Left renal cortex interstitium (tissue), 4 donors: ENCODE data around the gene MCUB. TPM values are rescaled to one million over a fixed set of nuclear protein-coding genes. Genes with fewer than 3 reads are reported as not detected.

Experiments used
- DNase-seq, 4 donors: peaks; one replicate each; pipeline ENCODE4 v3.0.0-alpha.2; 2013; ENCODE audit warnings: low read depth in 4 of 4, low spot score in 2 of 4, missing footprints in 1 of 4
- polyA plus RNA-seq, 4 donors: library from polyadenylated mRNA; unstranded; fragments of 120-200 nt; gene quantifications; one replicate each; pipeline ENCODE4 v1.2.1, GENCODE V29; 2013; ENCODE audit not compliant: insufficient read length in 4 of 4

The MCUB gene
- polyA plus RNA-seq, 4 donors, result 8.9 to 10.3 (median 9.6) TPM

DNA sequence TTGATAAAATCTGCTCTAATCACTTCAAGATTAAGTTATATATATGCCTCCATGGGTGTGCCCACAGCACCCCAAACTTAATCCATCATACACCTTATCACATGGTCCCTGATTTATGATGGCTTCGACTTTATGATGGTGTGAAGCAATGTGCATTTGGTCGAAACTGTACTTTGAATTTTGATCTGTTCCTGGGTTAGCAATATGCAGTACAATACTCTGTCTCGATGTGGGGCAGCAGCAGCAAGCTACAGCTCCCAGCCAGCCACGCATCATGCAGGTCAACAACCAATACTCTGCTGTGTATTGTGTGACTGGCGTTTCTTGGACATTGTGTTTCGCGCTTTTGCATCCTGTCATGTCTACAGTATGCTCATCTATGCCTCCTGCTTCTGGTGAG is 62.6 kb downstream of the MCUB start:
- DNase-seq, result no peak

DNA sequence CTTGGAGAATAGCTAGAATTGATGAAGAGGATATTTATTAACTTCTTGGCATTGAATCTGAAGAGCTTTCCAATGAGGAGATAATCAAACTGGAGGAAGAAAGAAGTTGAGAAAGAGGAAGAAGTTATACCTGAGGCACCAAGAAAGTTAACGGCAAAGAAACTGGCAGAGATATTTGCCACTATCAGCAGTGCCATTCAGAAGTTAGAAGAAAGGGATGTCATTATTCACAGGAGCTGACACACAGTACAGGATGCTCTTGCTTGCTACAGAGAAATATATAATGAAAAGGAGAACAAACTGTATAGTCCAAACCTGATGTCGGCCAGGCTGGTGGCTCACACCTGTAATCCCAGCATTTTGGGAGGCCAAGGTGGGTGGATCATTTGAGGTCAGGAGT is 64.5 kb downstream of the MCUB start:
- DNase-seq, result no peak

DNA sequence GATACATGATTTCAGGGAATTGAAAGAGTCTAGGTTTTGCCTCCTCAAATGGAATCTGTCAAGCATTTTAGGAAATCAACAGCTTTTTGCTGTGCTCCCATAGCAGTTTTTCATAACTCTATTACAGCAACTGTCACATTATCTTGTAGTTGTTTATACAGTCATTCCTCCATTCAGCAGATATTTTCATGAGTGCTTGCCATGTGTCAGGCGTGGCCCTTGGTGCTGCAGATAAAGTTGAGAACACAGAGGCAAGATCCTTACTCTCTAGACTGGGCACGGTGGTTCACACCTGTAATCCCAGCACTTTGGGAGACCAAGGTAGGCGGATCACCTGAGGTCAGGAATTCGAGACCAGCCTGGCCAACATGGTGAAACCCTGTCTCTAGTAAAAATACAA is 67.3 kb downstream of the MCUB start:
- no peak for DNase-seq

- no peak for DNase-seq
These were observed 69.7 kb downstream of the MCUB start for GRCh38 chr4:109629775-109630174.

DNA sequence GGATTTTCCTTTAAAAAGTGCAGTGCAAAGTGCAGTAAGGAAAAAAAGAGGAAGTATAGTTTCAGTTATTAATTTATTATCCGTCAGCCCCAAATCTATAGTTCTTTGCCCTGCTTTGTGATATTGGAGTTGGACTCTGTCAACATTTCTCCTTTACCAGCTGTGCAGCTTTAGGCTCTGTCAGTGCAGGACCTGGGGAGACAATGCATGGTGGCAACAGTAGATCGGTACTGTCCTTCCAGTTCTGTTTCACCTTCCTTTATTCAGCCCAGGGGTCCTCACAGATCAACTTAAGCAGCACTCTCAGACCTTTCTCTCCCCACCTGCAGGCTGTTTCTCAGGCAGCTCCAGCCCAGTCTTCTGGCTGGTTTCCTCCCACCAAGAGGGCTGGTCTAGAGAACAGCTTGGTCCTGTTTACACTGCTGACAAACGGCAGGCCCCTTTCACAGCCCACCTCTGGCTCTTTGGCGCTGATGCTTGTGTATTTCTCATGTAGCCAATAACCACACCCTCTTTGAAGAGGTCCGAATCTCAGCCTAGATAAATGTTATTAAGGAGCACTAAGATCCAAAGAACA is 71.6 kb downstream of the MCUB start:
- peak in 1 of 4 donors; percentile 4 for DNase-seq

- no peak for DNase-seq
These were observed 80.6 kb downstream of the MCUB start for GRCh38 chr4:109640644-109641043.

DNA sequence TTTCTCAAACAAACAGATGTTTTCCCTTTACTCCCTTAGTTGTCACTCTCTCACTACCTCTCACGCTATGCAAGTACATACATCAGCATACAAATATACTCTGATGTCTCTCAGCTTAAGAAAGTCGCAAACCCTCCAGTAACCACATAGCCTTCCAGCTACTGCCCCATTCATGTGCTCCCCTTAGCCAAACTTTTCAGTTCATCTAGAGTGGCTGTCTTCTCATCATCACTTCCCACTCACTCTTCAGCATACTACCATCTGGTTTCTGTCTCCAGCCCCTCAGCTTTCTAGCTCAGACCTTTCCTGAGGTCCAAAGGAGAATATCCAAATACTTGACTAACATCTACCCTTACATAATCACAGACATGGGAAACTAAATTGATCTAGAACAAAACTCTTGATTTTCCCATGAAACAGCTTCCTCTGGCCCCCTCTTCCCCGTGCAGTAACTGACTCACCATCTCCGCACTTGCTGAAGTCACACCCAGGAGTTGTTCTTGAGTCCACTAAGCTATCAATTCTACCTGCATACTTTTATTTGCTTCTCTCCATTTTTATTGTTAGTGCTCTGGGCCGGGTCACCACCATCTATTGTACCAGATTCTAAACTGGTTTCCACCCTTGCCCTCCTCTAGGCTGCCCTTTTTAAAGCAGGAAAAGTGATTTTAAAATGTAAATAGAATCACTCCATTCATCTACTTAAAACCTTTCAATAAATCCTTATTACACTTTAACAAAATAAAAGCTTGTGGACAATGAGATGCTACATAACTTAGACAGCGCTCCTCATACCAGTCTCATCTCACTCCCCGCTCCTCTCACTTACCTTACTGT is 86.0 kb downstream of the MCUB start:
- no peak for DNase-seq

GRCh38 chr4:109648266-109648996 is 88.4 kb downstream of the MCUB start:
- no peak for DNase-seq

GRCh38 chr4:109648997-109649575 is 89.0 kb downstream of the MCUB start:
- DNase-seq, result no peak

DNA sequence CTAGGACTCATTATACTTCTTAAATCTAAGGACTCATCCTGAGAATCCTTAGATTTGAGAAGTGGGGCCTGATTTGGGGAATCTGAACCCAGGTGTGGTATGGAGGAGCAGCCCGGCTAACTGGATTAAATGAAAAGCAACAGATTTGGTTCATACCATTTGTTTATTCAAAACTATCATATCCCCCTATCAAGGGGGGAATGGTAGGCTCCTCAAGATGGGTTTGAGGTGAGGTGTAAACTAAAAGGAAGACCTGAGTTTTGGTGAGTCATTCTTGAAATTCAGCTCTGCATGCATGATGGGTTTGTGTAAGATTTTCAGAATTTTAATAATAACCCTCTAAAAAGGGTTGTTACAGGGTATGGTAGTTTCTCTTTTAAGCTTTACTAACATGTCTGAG is 89.8 kb downstream of the MCUB start:
- no peak for DNase-seq

GRCh38 chr4:109655396-109655795 is 95.3 kb downstream of the MCUB start:
- DNase-seq, result no peak

DNA sequence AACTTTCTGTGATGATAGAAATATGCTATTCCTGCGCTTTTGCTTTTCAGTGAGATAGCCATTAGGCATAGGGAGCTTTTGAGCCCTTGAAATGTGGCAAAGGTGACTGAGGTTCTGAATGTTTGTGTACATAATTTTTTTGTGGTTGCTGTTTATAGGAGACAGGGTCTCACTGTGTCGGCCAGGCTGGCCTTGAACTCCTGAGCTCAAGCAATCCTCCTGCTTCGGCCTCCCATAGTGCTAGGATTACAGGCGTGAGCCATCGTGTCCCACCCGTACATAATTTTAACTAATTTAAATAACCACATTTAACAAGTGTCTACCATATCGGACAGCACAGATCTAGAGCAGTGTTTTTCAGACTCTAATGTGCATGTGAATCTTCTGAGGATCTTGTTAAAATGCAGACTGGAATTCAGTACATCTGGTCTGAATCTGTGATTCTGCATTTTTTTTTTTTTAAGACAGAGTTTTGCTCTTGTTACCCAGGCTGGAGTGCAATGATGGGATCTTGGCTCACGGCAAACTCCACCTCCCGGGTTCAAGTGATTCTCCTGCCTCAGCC is 97.9 kb downstream of the MCUB start:
- DNase-seq, result no peak

DNA sequence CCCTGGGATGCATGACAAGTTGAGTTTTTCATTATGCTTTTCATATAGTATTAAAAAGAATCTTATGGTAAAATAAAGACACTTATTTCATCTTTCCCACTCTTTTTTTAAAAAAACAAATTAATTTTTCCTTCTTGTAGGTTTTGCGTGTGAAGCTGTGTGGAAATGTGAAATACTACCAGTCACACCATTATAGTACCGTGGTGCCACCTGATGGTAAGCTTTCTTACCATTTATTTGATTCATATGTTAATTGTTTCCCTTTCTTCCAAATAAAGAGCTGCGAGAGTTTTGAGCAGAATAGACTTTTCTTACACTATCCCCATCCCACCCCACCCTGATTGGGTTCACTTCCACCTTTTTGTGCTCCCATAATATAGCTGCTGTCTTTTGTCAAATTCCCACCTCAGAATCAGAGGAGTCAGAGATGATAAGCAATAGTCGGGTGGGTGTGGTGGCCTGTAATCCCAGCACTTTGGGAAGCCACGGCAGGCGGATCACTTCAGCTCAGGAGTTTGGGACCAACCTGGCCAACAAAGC is 98.9 kb downstream of the MCUB start:
- DNase-seq, result no peak

GRCh38 chr4:109662116-109662515 is 102.1 kb downstream of the MCUB start:
- DNase-seq, result no peak

GRCh38 chr4:109662771-109663170 is 102.7 kb downstream of the MCUB start:
- no peak for DNase-seq

DNA sequence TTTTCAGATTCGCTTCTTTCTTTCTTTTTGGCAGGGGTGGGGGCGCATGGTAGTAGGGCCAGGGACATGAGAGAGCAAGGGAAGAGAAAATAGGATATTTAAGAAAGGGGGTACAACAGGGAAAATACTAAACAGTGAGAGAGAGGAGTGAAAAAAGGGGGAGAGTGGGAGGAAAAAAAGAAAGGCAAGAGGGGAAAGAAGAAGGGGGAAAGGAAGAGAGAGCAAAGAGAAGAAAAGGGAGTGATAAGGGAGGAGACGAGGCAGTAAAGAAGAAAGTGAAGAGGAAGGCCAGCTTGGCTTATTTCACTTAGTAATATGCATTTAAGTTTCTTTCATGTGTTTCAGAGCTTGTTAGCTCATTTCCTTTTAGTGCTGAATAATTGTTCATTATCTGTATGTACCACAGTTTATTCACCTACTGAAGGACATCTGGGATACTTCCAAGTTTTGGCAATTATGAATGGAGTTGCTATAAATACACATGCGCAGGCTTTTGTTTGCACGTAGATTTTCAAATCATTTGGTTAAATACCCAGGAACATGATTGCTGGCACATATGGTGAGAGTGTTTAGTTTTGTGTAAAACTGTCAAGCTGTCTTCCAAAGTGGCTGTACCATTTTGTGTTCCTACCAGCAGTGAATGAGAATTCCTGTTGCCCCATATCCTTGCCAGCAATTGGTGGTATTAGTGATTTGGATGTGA is 105.9 kb downstream of the MCUB start:
- no peak for DNase-seq

DNA sequence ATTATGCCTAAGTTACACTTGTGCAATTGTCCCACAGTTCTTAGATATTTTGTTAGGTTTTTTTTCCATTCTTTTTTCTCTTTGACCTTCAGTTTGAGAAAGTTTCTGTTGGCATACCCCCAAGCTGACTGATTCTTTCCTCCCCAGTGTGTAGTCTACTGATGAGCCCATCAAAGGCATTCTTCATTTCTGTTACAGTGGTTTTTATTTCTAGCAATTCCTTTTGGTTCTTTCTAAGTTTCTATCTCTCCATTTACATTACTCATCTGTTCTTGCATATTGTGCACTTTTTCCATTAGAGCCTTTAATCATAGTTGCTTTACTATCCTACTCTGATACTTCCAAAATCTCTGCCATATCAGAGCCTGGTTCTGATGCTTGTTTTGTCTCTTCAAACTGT is 111.3 kb downstream of the MCUB start:
- DNase-seq, result no peak

DNA sequence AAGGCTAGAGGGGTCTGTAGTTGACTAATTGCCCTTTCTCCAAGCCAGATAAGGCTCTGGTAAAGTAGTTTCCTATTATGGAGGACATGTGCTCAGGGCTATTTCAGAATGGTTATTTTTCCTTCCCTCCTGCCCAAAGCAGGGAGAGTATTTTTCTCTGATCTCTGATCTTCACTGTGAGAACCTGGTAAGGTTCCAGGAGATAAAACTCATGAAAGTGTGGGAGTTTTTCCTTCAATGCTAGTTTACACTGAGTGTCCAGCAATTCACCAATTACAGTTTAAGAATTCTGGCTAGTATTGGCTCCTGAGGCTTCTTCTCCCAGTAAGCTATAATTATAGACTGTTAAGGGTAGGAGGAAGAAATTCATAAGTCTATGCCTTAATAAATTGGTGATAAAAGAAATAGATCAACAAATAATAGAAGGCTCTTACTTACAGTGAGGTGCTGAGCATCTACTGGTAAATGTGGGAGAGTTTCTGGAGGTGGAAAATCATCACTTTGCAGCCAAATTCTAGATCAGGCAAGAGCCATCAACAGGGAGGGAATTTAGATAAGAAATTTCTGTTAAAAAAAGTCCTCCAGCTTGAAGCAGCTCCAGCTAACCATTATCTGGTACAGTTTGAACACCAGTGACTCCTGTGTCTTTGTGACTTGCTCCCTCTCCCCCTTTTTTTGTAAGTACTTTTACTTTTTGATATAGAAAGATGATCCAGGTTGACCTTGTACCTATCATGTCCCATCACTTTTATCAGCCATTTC is 112.3 kb downstream of the MCUB start:
- DNase-seq, result no peak

GRCh38 chr4:109673303-109673702 is 113.3 kb downstream of the MCUB start:
- DNase-seq, result no peak
